Karpas-422 (cell line): ENCODE data around the gene STX1B. TPM values are rescaled to one million over a fixed set of nuclear protein-coding genes. Genes with fewer than 3 reads are reported as not detected.
"Not testable (repeated sequence)": the region's sequence is repeated elsewhere in the genome, so short reads cannot be mapped to it uniquely, and the experiment has no call there.

Experiments used
- DNase-seq: peaks from one replicate; pipeline ENCODE4 v3.0.0-alpha.2; 2015
- H2AFZ ChIP-seq: fragments of 200-600 bp; sonication (generic); 2 replicates; pipeline ENCODE4 v1.6.1; 2014; ENCODE audit warnings: antibody characterized with exemption, low read length, mixed read lengths
- H3K27ac ChIP-seq: fragments of 200-600 bp; sonication (generic); 2 replicates; pipeline ENCODE4 v1.5.1; 2014; ENCODE audit warnings: mild to moderate bottlenecking, low read length, moderate library complexity
- H3K27me3 ChIP-seq: fragments of 200-600 bp; sonication (generic); 2 replicates; pipeline ENCODE4 v1.6.1; 2014; ENCODE audit warnings: low read length, mixed read lengths
- H3K36me3 ChIP-seq: fragments of 200-600 bp; sonication (generic); 2 replicates; pipeline ENCODE4 v1.6.1; 2014; ENCODE audit warnings: low read length, mixed read lengths; ENCODE audit not compliant: insufficient read depth
- H3K4me1 ChIP-seq: fragments of 200-600 bp; sonication (generic); 2 replicates; pipeline ENCODE4 v1.6.1; 2014; ENCODE audit warnings: mild to moderate bottlenecking, low read length, mixed read lengths
- H3K4me2 ChIP-seq: fragments of 200-600 bp; sonication (generic); 2 replicates; pipeline ENCODE4 v1.6.1; 2014; ENCODE audit warnings: low read length, low read depth, mild to moderate bottlenecking; ENCODE audit not compliant: poor library complexity, severe bottlenecking
- H3K4me3 ChIP-seq: fragments of 200-600 bp; sonication (generic); 2 replicates; pipeline ENCODE4 v1.5.1; 2014; ENCODE audit warnings: mild to moderate bottlenecking, antibody characterized with exemption, low read length, mixed read lengths
- H3K79me2 ChIP-seq: fragments of 200-600 bp; sonication (generic); 2 replicates; pipeline ENCODE4 v1.6.1; 2014; ENCODE audit warnings: mild to moderate bottlenecking, low read length, mixed read lengths
- H3K9ac ChIP-seq: fragments of 200-600 bp; sonication (generic); 2 replicates; pipeline ENCODE4 v1.6.0; 2014; ENCODE audit warnings: low read length
- H3K9me2 ChIP-seq: fragments of 200-600 bp; sonication (generic), shearing (Covaris generic); replicated peaks from 2 replicates; pipeline ENCODE4 v1.6.0; 2014; ENCODE audit warnings: mild to moderate bottlenecking, low read length, moderate library complexity; ENCODE audit not compliant: insufficient read depth
- H3K9me3 ChIP-seq: fragments of 300-700, 200-600 bp; sonication (generic); 2 replicates; pipeline ENCODE4 v1.6.1; 2014; ENCODE audit warnings: low read length, mixed read lengths
- H4K20me1 ChIP-seq: fragments of 200-600 bp; sonication (generic); 2 replicates; pipeline ENCODE4 v1.6.1; 2014; ENCODE audit warnings: mild to moderate bottlenecking, antibody characterized with exemption, low read length, low read depth; ENCODE audit not compliant: insufficient read depth
- total RNA-seq: library from RNA; depleted of rRNA; stranded (reverse); fragments of >200 nt; shearing (Covaris generic); gene quantifications from 2 replicates; pipeline ENCODE4 v1.2.3, GENCODE V29; 2014; ENCODE audit warnings: low replicate concordance

The STX1B gene
- total RNA-seq, 1 experiment from 2014 or later = 0.11 TPM

- Histone ChIP-seq H3K4me2 (no peak overlapping the region), H3K79me2 (no peaks in the 10 kb centered on the region), H3K27ac (no peak overlapping the region), H3K9me2 (no peaks in the 10 kb centered on the region), H3K4me1 (no peaks in the 10 kb centered on the region), H3K9me3 (no peaks in the 10 kb centered on the region), H3K4me3 (no peak overlapping the region), H4K20me1 (no peaks in the 10 kb centered on the region), H3K36me3 (no peaks in the 10 kb centered on the region), H2AFZ (no peak overlapping the region), H3K27me3 (no peaks in the 10 kb centered on the region), H3K9ac (no peak overlapping the region)
- no peak for DNase-seq
Measured at GRCh38 chr16:31022544-31023251, 12.3 kb upstream of the STX1B start.

- Histone ChIP-seq H3K36me3 (no peaks in the 10 kb centered on the region), H3K9me2 (no peaks in the 10 kb centered on the region), H3K4me3 (no peak overlapping the region), H3K27ac (no peak overlapping the region), H3K4me1 (no peaks in the 10 kb centered on the region), H3K9ac (no peak overlapping the region), H3K79me2 (no peaks in the 10 kb centered on the region), H2AFZ (no peak overlapping the region), H4K20me1 (no peaks in the 10 kb centered on the region), H3K9me3 (no peaks in the 10 kb centered on the region), H3K4me2 (no peak overlapping the region), H3K27me3 (no peaks in the 10 kb centered on the region)
- DNase-seq = no peak
Measured at GRCh38 chr16:31020536-31020935, 10.1 kb upstream of the STX1B start.

GRCh38 chr16:31017756-31018155 is 7.3 kb upstream of the STX1B start:
- H3K9me3 ChIP-seq, H4K20me1 ChIP-seq, H3K4me3 ChIP-seq, H3K9ac ChIP-seq, DNase-seq, H3K79me2 ChIP-seq, H2AFZ ChIP-seq, H3K36me3 ChIP-seq, H3K27me3 ChIP-seq, H3K27ac ChIP-seq, H3K9me2 ChIP-seq, H3K4me2 ChIP-seq, H3K4me1 ChIP-seq: not testable (repeated sequence)

GRCh38 chr16:31016018-31016417 is 5.6 kb upstream of the STX1B start:
- Histone ChIP-seq H3K9ac (no peak overlapping the region), H3K4me1 (no peaks in the 10 kb centered on the region), H3K27me3 (no peaks in the 10 kb centered on the region), H3K4me2 (no peak overlapping the region), H3K36me3 (no peaks in the 10 kb centered on the region), H3K9me2 (no peaks in the 10 kb centered on the region), H2AFZ (no peak overlapping the region), H3K9me3 (no peaks in the 10 kb centered on the region), H3K4me3 (no peak overlapping the region), H3K79me2 (no peaks in the 10 kb centered on the region), H3K27ac (no peak overlapping the region), H4K20me1 (no peaks in the 10 kb centered on the region)
- DNase-seq = no peak

- H3K27me3 ChIP-seq, H3K36me3 ChIP-seq, H3K79me2 ChIP-seq, H3K4me2 ChIP-seq, H3K9me2 ChIP-seq, H2AFZ ChIP-seq, H4K20me1 ChIP-seq, H3K4me1 ChIP-seq, H3K4me3 ChIP-seq, H3K9ac ChIP-seq, DNase-seq, H3K9me3 ChIP-seq, H3K27ac ChIP-seq: not testable (repeated sequence)
Measured at GRCh38 chr16:31013292-31013691, 2.9 kb upstream of the STX1B start.

GRCh38 chr16:31011815-31012214 is 1.4 kb upstream of the STX1B start:
- H4K20me1 ChIP-seq, H3K27ac ChIP-seq, H3K36me3 ChIP-seq, H3K9me2 ChIP-seq, H3K9ac ChIP-seq, H2AFZ ChIP-seq, H3K4me2 ChIP-seq, H3K79me2 ChIP-seq, H3K27me3 ChIP-seq, H3K4me3 ChIP-seq, H3K4me1 ChIP-seq, DNase-seq, H3K9me3 ChIP-seq: not testable (repeated sequence)

GRCh38 chr16:31009894-31010584 is 399 bp downstream of the STX1B start:
- H3K9me2 ChIP-seq = no peaks in the 10 kb centered on the region
- peaks cover 2% of the 10 kb centered on the region for H3K4me1 ChIP-seq
- no peak overlapping the region for H3K9ac ChIP-seq
- no peaks in the 10 kb centered on the region for H3K27me3 ChIP-seq
- H3K79me2 ChIP-seq = no peaks in the 10 kb centered on the region
- H3K36me3 ChIP-seq = no peaks in the 10 kb centered on the region
- H2AFZ ChIP-seq = no peak overlapping the region
- H4K20me1 ChIP-seq = no peaks in the 10 kb centered on the region
- no peak overlapping the region for H3K4me3 ChIP-seq
- no peaks in the 10 kb centered on the region for H3K9me3 ChIP-seq
- H3K4me2 ChIP-seq = no peak overlapping the region
- DNase-seq = no peak
- no peak overlapping the region for H3K27ac ChIP-seq

- Histone ChIP-seq H3K27ac (no peak overlapping the region), H3K4me1 (peaks cover 4% of the 10 kb centered on the region), H3K9me3 (no peaks in the 10 kb centered on the region), H3K27me3 (no peaks in the 10 kb centered on the region), H2AFZ (no peak overlapping the region), H3K9me2 (no peaks in the 10 kb centered on the region), H3K4me2 (no peak overlapping the region), H4K20me1 (no peaks in the 10 kb centered on the region), H3K36me3 (no peaks in the 10 kb centered on the region), H3K4me3 (no peak overlapping the region), H3K9ac (no peak overlapping the region), H3K79me2 (no peaks in the 10 kb centered on the region)
- DNase-seq = no peak
Measured at GRCh38 chr16:31009120-31009519, 1.3 kb downstream of the STX1B start.
